A549 (cell line): ENCODE results near the gene RUNX1. TPM values are rescaled to one million over a fixed set of nuclear protein-coding genes. Genes with fewer than 3 reads are reported as not detected.

ENCODE experiments used
- ATAC-seq, 2 experiments: fragments of 200-7000 bp in 1 of 2; fragments of >200 bp in 1 of 2; cut with Nextera tagmentation in 1 of 2; cut with Tn5 transposase in 1 of 2; 3 replicates each; pipeline versions ENCODE4 v1.8.0 to v1.9.1; 2018 to 2020; ENCODE audit warnings: mild to moderate bottlenecking in 1 of 2, moderate library complexity in 1 of 2
- CTCF ChIA-PET: fragments of 300-600 bp; sonication (Branson Sonifier 250); formaldehyde crosslinking; extraction: SDS; loops from one replicate; lab custom pipeline; 2021; ENCODE audit warnings: antibody characterized with exemption, inconsistent platforms; lab: Yijun Ruan, JAX
- POLR2A ChIA-PET: fragments of 350-600 bp; formaldehyde crosslinking; extraction: SDS; loops from one replicate; lab custom pipeline; 2021; ENCODE audit warnings: antibody characterized with exemption, inconsistent platforms; lab: Yijun Ruan, JAX
- DNase-seq, 2 experiments: peaks; one replicate each; pipeline versions ENCODE4 v3.0.0 to v3.0.0-alpha.2; 2011 to 2016; ENCODE audit warnings: low read depth in 1 of 2, low spot score in 1 of 2
- FAIRE-seq: peaks from 2 replicates; lab custom pipeline; 2011; peaks lifted over from hg19 to GRCh38; lab: Jason Lieb, UNC
- H3K27ac ChIP-seq, 2 experiments: fragments of >200 bp; sonication (Bioruptor Twin); formaldehyde crosslinking; 3 replicates each; pipeline ENCODE4 v1.5.1; 2016 to 2017
- H3K4me1 ChIP-seq: fragments of >200 bp; sonication (Bioruptor Twin); formaldehyde crosslinking; 3 replicates; pipeline ENCODE4 v1.6.1; 2016
- H3K4me2 ChIP-seq: fragments of >200 bp; sonication (Bioruptor Twin); formaldehyde crosslinking; 3 replicates; pipeline ENCODE4 v1.6.1; 2016
- H3K4me3 ChIP-seq: fragments of >200 bp; sonication (Bioruptor Twin); formaldehyde crosslinking; 3 replicates; pipeline ENCODE4 v1.5.1; 2016
- H3K9me3 ChIP-seq: fragments of >200 bp; sonication (Bioruptor Twin); formaldehyde crosslinking; 3 replicates; pipeline ENCODE4 v1.6.1; 2016
- CBX8 ChIP-seq: fragments of 200-600 bp; sonication (generic); IDR thresholded peaks from 2 replicates; pipeline ENCODE4 v1.6.1; 2016
- CHD2 ChIP-seq: fragments of 150-350 bp; IDR thresholded peaks from 2 replicates; pipeline ENCODE4 v1.6.1; 2014; ENCODE audit warnings: low read length; ENCODE audit not compliant: partially characterized antibody
- CHD4 ChIP-seq: fragments of 200-600 bp; sonication (generic); IDR thresholded peaks from 2 replicates; pipeline ENCODE4 v1.6.1; 2016; ENCODE audit warnings: antibody characterized with exemption, mild to moderate bottlenecking, borderline replicate concordance
- EHF ChIP-seq: fragments of 250-450 bp; sonication (Bioruptor Pico); IDR thresholded peaks from 2 replicates; pipeline ENCODE4 v1.5.0; 2020; ENCODE audit warnings: mild to moderate bottlenecking
- HES2 ChIP-seq: fragments of >200 bp; sonication (Bioruptor Twin); formaldehyde crosslinking; IDR thresholded peaks from 2 replicates; pipeline ENCODE4 v1.6.1; 2016
- HOXA7 ChIP-seq: fragments of 250-450 bp; sonication (Bioruptor Pico); IDR thresholded peaks from 2 replicates; pipeline ENCODE4 v1.5.0; 2020; ENCODE audit warnings: mild to moderate bottlenecking, moderate library complexity
- HOXB13 ChIP-seq: fragments of 250-450 bp; sonication (Bioruptor Pico); IDR thresholded peaks from 2 replicates; pipeline ENCODE4 v1.5.0; 2020; ENCODE audit warnings: low read depth, mild to moderate bottlenecking, moderate library complexity
- KDM1A ChIP-seq: fragments of 200-600 bp; sonication (generic); IDR thresholded peaks from 2 replicates; pipeline ENCODE4 v1.6.1; 2016; ENCODE audit warnings: low read depth, mild to moderate bottlenecking
- KDM5A ChIP-seq: fragments of 200-600 bp; sonication (generic); IDR thresholded peaks from 2 replicates; pipeline ENCODE4 v1.6.1; 2016; ENCODE audit warnings: antibody characterized with exemption, mild to moderate bottlenecking
- MYC ChIP-seq: IDR thresholded peaks from 2 replicates; pipeline ENCODE4 v1.6.1; 2012; ENCODE audit warnings: mild to moderate bottlenecking, inconsistent platforms, low read length, improper control_type of control experiment, borderline replicate concordance
- NPAS2 ChIP-seq: fragments of 250-450 bp; sonication (Bioruptor Pico); IDR thresholded peaks from 2 replicates; pipeline ENCODE4 v1.8.0; 2022; ENCODE audit warnings: mild to moderate bottlenecking, moderate library complexity, borderline replicate concordance
- POLR2A ChIP-seq: IDR thresholded peaks from 2 replicates; pipeline ENCODE4 v1.6.1; 2012; ENCODE audit warnings: mild to moderate bottlenecking, low read length
- POLR2AphosphoS2 ChIP-seq: conservative IDR thresholded peaks from 2 replicates; pipeline ENCODE4 v1.6.1; 2012; ENCODE audit warnings: low read length, improper control_type of control experiment, inconsistent platforms
- RAD21 ChIP-seq, 2 experiments: fragments of >200 bp in 1 of 2; sonication (Bioruptor Twin) in 1 of 2; formaldehyde crosslinking in 1 of 2; IDR thresholded peaks in 1 of 2; conservative IDR thresholded peaks in 1 of 2; 2 replicates in 1 of 2; 3 replicates in 1 of 2; pipeline ENCODE4 v1.6.1; 2012 to 2018; ENCODE audit warnings: inconsistent platforms in 1 of 2
- TFCP2L1 ChIP-seq: fragments of 250-450 bp; sonication (Bioruptor Pico); IDR thresholded peaks from 2 replicates; pipeline ENCODE4 v1.5.0; 2021; ENCODE audit warnings: mild to moderate bottlenecking
- TP53 ChIP-seq: fragments of 250-450 bp; sonication (Bioruptor Pico); IDR thresholded peaks from 2 replicates; pipeline ENCODE4 v1.5.0; 2021; ENCODE audit warnings: mild to moderate bottlenecking, moderate library complexity
- ZNF302 ChIP-seq: fragments of 250-450 bp; sonication (Bioruptor Pico); IDR thresholded peaks from 2 replicates; pipeline ENCODE4 v1.9.0; 2021; ENCODE audit warnings: inconsistent platforms, mild to moderate bottlenecking, moderate library complexity
- ZSCAN20 ChIP-seq: fragments of 250-450 bp; sonication (Bioruptor Pico); IDR thresholded peaks from 2 replicates; pipeline ENCODE4 v1.8.0; 2022; ENCODE audit warnings: mild to moderate bottlenecking, moderate library complexity
- WGBS: methylation state at CpG from one replicate; pipeline ENCODE4 v1.1.6; 2017; ENCODE audit errors: missing lambda C conversion rate; 5-methylcytosine and 5-hydroxymethylcytosine counted together
- polyA plus RNA-seq, 4 experiments: library from polyadenylated mRNA; depleted of rRNA in 3 of 4; stranded (reverse); fragments of >200 nt; fragmentation: RNase III in 1 of 4; extraction: RNeasy Plus Mini Kit Qiagen cat#74134 plus additional on column Dnase treatment in 1 of 4; gene quantifications; 2 replicates in 3 of 4; 3 replicates in 1 of 4; pipeline ENCODE4 v1.2.3, GENCODE V29; 2011 to 2017
- TF ChIP-seq, protein P1 (sequence below): IDR thresholded peaks from 2 replicates; pipeline ENCODE4 v1.6.1; 2012
- TF ChIP-seq, protein P2 (sequence below): IDR thresholded peaks from 2 replicates; pipeline ENCODE4 v1.6.1; 2012
- TF ChIP-seq, protein P3 (sequence below): fragments of 150-350 bp; IDR thresholded peaks from 2 replicates; pipeline ENCODE4 v1.6.1; 2014; ENCODE audit warnings: low read depth, mild to moderate bottlenecking, low read length
- TF ChIP-seq, protein P4 (sequence below): fragments of >200 bp; sonication (Bioruptor Twin); formaldehyde crosslinking; IDR thresholded peaks from 3 replicates; pipeline ENCODE4 v1.5.1; 2016

Gene RUNX1
- polyA plus RNA-seq, 2 of the 4 experiments (the other 2 are of a cell fraction), result 5.5 TPM

DNA sequence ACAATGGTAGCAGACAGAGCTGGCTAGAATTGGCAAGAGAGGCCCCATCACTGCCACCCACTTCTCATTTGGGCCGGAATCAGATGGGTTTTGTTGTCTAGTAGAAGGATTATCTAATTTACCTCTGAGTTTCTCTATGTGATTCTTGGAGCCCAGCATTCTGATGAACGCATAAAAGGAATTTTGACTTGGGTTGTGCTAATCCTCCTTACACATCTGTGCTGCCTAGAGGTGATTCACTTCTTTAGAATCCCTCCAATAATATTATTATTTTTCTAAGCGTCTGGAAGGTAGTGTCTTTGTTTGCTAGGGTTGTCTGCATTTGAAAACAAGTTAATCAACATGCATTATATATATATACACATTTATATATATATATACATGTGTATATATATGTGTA, 118.1 kb downstream of the RUNX1 start:
- TF ChIP-seq, protein P1, sequence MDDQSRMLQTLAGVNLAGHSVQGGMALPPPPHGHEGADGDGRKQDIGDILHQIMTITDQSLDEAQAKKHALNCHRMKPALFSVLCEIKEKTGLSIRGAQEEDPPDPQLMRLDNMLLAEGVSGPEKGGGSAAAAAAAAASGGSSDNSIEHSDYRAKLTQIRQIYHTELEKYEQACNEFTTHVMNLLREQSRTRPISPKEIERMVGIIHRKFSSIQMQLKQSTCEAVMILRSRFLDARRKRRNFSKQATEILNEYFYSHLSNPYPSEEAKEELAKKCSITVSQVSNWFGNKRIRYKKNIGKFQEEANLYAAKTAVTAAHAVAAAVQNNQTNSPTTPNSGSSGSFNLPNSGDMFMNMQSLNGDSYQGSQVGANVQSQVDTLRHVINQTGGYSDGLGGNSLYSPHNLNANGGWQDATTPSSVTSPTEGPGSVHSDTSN, result no peak
- no peak for TF ChIP-seq KDM1A
- TF ChIP-seq, protein P2, sequence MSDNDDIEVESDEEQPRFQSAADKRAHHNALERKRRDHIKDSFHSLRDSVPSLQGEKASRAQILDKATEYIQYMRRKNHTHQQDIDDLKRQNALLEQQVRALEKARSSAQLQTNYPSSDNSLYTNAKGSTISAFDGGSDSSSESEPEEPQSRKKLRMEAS, result no peak
- TF ChIP-seq TP53, result no peak
- TF ChIP-seq TFCP2L1, result no peak
- no peak for TF ChIP-seq RAD21 (conservative IDR thresholded peaks at IDR 0.05 in 1 of 2, IDR thresholded peaks at IDR 0.05 in 1 of 2)
- no peak for TF ChIP-seq HOXB13
- TF ChIP-seq, protein P3, sequence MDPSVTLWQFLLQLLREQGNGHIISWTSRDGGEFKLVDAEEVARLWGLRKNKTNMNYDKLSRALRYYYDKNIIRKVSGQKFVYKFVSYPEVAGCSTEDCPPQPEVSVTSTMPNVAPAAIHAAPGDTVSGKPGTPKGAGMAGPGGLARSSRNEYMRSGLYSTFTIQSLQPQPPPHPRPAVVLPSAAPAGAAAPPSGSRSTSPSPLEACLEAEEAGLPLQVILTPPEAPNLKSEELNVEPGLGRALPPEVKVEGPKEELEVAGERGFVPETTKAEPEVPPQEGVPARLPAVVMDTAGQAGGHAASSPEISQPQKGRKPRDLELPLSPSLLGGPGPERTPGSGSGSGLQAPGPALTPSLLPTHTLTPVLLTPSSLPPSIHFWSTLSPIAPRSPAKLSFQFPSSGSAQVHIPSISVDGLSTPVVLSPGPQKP, result no peak
- TF ChIP-seq ZSCAN20 (CRISPR knock-in tag), result no peak
- TF ChIP-seq MYC, result no peak
- no peak for TF ChIP-seq KDM5A
- TF ChIP-seq ZNF302 (CRISPR knock-in tag), result no peak
- no peak for TF ChIP-seq POLR2A
- no peak for TF ChIP-seq CHD4
- no peak for TF ChIP-seq NPAS2 (CRISPR knock-in tag)
- TF ChIP-seq HOXA7 (CRISPR knock-in tag), result no peak
- TF ChIP-seq, protein P4, sequence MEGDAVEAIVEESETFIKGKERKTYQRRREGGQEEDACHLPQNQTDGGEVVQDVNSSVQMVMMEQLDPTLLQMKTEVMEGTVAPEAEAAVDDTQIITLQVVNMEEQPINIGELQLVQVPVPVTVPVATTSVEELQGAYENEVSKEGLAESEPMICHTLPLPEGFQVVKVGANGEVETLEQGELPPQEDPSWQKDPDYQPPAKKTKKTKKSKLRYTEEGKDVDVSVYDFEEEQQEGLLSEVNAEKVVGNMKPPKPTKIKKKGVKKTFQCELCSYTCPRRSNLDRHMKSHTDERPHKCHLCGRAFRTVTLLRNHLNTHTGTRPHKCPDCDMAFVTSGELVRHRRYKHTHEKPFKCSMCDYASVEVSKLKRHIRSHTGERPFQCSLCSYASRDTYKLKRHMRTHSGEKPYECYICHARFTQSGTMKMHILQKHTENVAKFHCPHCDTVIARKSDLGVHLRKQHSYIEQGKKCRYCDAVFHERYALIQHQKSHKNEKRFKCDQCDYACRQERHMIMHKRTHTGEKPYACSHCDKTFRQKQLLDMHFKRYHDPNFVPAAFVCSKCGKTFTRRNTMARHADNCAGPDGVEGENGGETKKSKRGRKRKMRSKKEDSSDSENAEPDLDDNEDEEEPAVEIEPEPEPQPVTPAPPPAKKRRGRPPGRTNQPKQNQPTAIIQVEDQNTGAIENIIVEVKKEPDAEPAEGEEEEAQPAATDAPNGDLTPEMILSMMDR, result no peak
- DNase-seq (no peak), FAIRE-seq (no peak), ATAC-seq (no peak)
- H3K4me2 ChIP-seq, result no peak overlapping the region
- WGBS, result 7% methylated on average over 3 of the region's 3 CpGs
- H3K4me3 ChIP-seq, result no peak overlapping the region
- H3K27ac ChIP-seq, result no peak overlapping the region
- H3K9me3 ChIP-seq, result no peaks in the 10 kb centered on the region
- peaks cover 4% of the 10 kb centered on the region; the same call in 1 of the 3 replicates for H3K4me1 ChIP-seq
- POLR2A ChIA-PET, result no interaction called here
- CTCF ChIA-PET, result no interaction called here

GRCh38 chr21:34928637-34929036, 120.5 kb downstream of the RUNX1 start:
- H3K4me3 ChIP-seq, result no peak overlapping the region
- no peak overlapping the region for H3K4me2 ChIP-seq
- no peak overlapping the region for H3K27ac ChIP-seq
- no peaks in the 10 kb centered on the region for H3K9me3 ChIP-seq
- TF ChIP-seq EHF (CRISPR knock-in tag) (no peak), CBX8 (no peak), RAD21 (conservative IDR thresholded peaks at IDR 0.05 in 1 of 2, IDR thresholded peaks at IDR 0.05 in 1 of 2) (no peak), CHD2 (no peak), POLR2AphosphoS2 (no peak), HES2 (no peak)
- ChIA-PET CTCF (interaction anchor here (1.2 kb wide), 1 partner anchor 472 kb away, joined by 3 read pairs; no protein-coding TSS in a partner anchor), POLR2A (no interaction called here)
- peaks cover 4% of the 10 kb centered on the region; the same call in 1 of the 3 replicates for H3K4me1 ChIP-seq
- no peak for DNase-seq
- FAIRE-seq, result no peak
- WGBS, result 66% methylated on average over 4 of the region's 4 CpGs
- no peak for ATAC-seq
